Measurements from ENCODE around the gene RASA4. TPM values are rescaled to one million over a fixed set of nuclear protein-coding genes. Genes with fewer than 3 reads are reported as not detected.
"Not testable (repeated sequence)": the region's sequence is repeated elsewhere in the genome, so short reads cannot be mapped to it uniquely, and the experiment has no call there.

RASA4 gene
- total RNA-seq, 1 donor from 2014 or later = 6.1 TPM

GRCh38 chr7:102602317-102602716 is 14.2 kb downstream of the RASA4 start:
- H3K9me3 ChIP-seq (ENCODE audit: low read depth); H3K4me3 Mint-ChIP-seq; H3K27me3 ChIP-seq; DNase-seq (ENCODE audit: low spot score); H3F3A ChIP-seq (ENCODE audit: low read depth); H3K79me2 ChIP-seq (ENCODE audit: low read depth); H3K36me3 ChIP-seq; H3K27ac Mint-ChIP-seq; H3K36me3 Mint-ChIP-seq; H3K27ac ChIP-seq; H3K4me1 Mint-ChIP-seq; H3K4me2 ChIP-seq; H3K4me1 ChIP-seq; H3K4me3 ChIP-seq; H3K9ac ChIP-seq; H2AFZ ChIP-seq (replicated peaks); H4K20me1 ChIP-seq (ENCODE audit: low read depth); H3K27me3 Mint-ChIP-seq (ENCODE audit: insufficient read depth, low read depth); H3K9me3 Mint-ChIP-seq: not testable (repeated sequence)

DNA sequence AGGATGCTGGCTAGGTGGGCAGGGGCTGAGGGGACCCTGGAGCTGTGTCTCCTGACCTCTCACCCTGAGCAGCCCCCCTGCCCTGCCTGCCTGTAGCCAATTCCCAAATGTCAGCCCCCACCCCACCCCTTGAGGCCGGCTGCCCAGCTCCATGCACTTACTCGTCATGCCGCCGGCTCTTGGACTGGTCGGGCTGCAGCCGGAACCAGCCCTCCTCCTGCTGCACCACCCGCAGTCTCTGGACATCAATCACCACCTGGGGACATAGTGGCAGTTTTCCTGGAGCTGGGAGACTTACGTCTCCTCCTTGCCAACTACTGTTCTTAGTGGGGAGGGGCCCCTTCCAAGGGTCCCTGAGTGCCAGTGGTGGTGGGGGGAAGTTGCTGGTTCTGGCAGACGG is 16.9 kb downstream of the RASA4 start:
- not testable (repeated sequence) for H3K79me2 ChIP-seq (ENCODE audit: low read depth); H3K4me3 ChIP-seq; H3K4me2 ChIP-seq; H3K36me3 Mint-ChIP-seq; H3K27ac ChIP-seq; H3K9me3 ChIP-seq (ENCODE audit: low read depth); H3K4me1 ChIP-seq; H3K9me3 Mint-ChIP-seq; H3K27me3 Mint-ChIP-seq (ENCODE audit: insufficient read depth, low read depth); H3K27ac Mint-ChIP-seq; H3K4me3 Mint-ChIP-seq; H3K36me3 ChIP-seq; H3K27me3 ChIP-seq; H3K4me1 Mint-ChIP-seq; H2AFZ ChIP-seq (replicated peaks); H3K9ac ChIP-seq; H4K20me1 ChIP-seq (ENCODE audit: low read depth); DNase-seq (ENCODE audit: low spot score); H3F3A ChIP-seq (ENCODE audit: low read depth)

GRCh38 chr7:102596036-102596435 is 20.5 kb downstream of the RASA4 start:
- H3K4me1 ChIP-seq; H3K4me3 Mint-ChIP-seq; H3K27ac Mint-ChIP-seq; H3K27ac ChIP-seq; H3K4me1 Mint-ChIP-seq; H3K4me3 ChIP-seq; H3K36me3 Mint-ChIP-seq; H3K36me3 ChIP-seq; H3K4me2 ChIP-seq; H3K9ac ChIP-seq; H4K20me1 ChIP-seq (ENCODE audit: low read depth); H3F3A ChIP-seq (ENCODE audit: low read depth); H3K9me3 Mint-ChIP-seq; H3K79me2 ChIP-seq (ENCODE audit: low read depth); H3K9me3 ChIP-seq (ENCODE audit: low read depth); H2AFZ ChIP-seq (replicated peaks); H3K27me3 ChIP-seq; DNase-seq (ENCODE audit: low spot score); H3K27me3 Mint-ChIP-seq (ENCODE audit: insufficient read depth, low read depth): not testable (repeated sequence)

GRCh38 chr7:102593637-102594334 is 22.8 kb downstream of the RASA4 start:
- H3K79me2 ChIP-seq (ENCODE audit: low read depth); H3K4me3 ChIP-seq; H3K27me3 Mint-ChIP-seq (ENCODE audit: insufficient read depth, low read depth); H3K27me3 ChIP-seq; H3K36me3 Mint-ChIP-seq; H2AFZ ChIP-seq (replicated peaks); H3K4me2 ChIP-seq; H3K4me1 Mint-ChIP-seq; H3K36me3 ChIP-seq; H3K4me1 ChIP-seq; H3K4me3 Mint-ChIP-seq; H3K9me3 Mint-ChIP-seq; DNase-seq (ENCODE audit: low spot score); H3F3A ChIP-seq (ENCODE audit: low read depth); H3K9ac ChIP-seq; H3K27ac Mint-ChIP-seq; H3K9me3 ChIP-seq (ENCODE audit: low read depth); H3K27ac ChIP-seq; H4K20me1 ChIP-seq (ENCODE audit: low read depth): not testable (repeated sequence)

GRCh38 chr7:102592477-102593019 is 24.0 kb downstream of the RASA4 start:
- not testable (repeated sequence) for H3K79me2 ChIP-seq (ENCODE audit: low read depth); H3K4me3 ChIP-seq; H3K36me3 ChIP-seq; H4K20me1 ChIP-seq (ENCODE audit: low read depth); H3K4me2 ChIP-seq; H3K4me1 ChIP-seq; H3F3A ChIP-seq (ENCODE audit: low read depth); H2AFZ ChIP-seq (replicated peaks); H3K9me3 Mint-ChIP-seq; H3K27me3 Mint-ChIP-seq (ENCODE audit: insufficient read depth, low read depth); H3K4me1 Mint-ChIP-seq; H3K9ac ChIP-seq; H3K9me3 ChIP-seq (ENCODE audit: low read depth); H3K36me3 Mint-ChIP-seq; H3K27ac Mint-ChIP-seq; H3K27ac ChIP-seq; H3K4me3 Mint-ChIP-seq; DNase-seq (ENCODE audit: low spot score); H3K27me3 ChIP-seq

DNA sequence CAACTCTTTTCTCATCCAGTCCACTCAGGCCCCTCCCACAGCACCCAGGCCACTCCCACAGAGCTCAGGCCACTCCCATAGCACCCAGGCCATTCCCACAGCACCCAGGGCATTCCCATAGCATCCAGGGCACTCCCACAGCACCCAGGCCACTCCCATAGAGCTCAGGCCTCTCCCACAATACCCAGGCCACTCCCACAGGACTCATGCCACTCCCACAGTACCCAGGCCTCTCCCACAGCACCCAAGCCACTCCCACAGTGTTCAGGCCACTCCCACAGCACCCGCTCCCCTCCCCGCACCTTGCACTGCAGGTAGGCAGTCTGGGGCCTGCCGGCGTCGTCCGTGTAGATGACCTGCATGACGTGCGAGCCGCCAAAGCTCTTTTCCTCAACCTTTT is 26.7 kb downstream of the RASA4 start:
- H3K4me2 ChIP-seq; H4K20me1 ChIP-seq (ENCODE audit: low read depth); H2AFZ ChIP-seq (replicated peaks); H3K27me3 Mint-ChIP-seq (ENCODE audit: insufficient read depth, low read depth); H3K4me3 Mint-ChIP-seq; H3K9me3 Mint-ChIP-seq; H3K9me3 ChIP-seq (ENCODE audit: low read depth); H3K9ac ChIP-seq; DNase-seq (ENCODE audit: low spot score); H3K27ac ChIP-seq; H3K36me3 Mint-ChIP-seq; H3F3A ChIP-seq (ENCODE audit: low read depth); H3K27me3 ChIP-seq; H3K27ac Mint-ChIP-seq; H3K4me1 ChIP-seq; H3K4me1 Mint-ChIP-seq; H3K4me3 ChIP-seq; H3K36me3 ChIP-seq; H3K79me2 ChIP-seq (ENCODE audit: low read depth): not testable (repeated sequence)

GRCh38 chr7:102583495-102583894 is 33.1 kb downstream of the RASA4 start:
- DNase-seq (ENCODE audit: low spot score); H2AFZ ChIP-seq (replicated peaks); H3K27ac Mint-ChIP-seq; H3K36me3 ChIP-seq; H3K27ac ChIP-seq; H3K9ac ChIP-seq; H3K27me3 ChIP-seq; H3K4me2 ChIP-seq; H3K4me1 Mint-ChIP-seq; H3K9me3 ChIP-seq (ENCODE audit: low read depth); H3K27me3 Mint-ChIP-seq (ENCODE audit: insufficient read depth, low read depth); H3K79me2 ChIP-seq (ENCODE audit: low read depth); H4K20me1 ChIP-seq (ENCODE audit: low read depth); H3K4me1 ChIP-seq; H3K4me3 Mint-ChIP-seq; H3K4me3 ChIP-seq; H3K9me3 Mint-ChIP-seq; H3K36me3 Mint-ChIP-seq; H3F3A ChIP-seq (ENCODE audit: low read depth): not testable (repeated sequence)

- not testable (repeated sequence) for H3K9me3 ChIP-seq (ENCODE audit: low read depth); H3K36me3 Mint-ChIP-seq; DNase-seq (ENCODE audit: low spot score); H3K27ac Mint-ChIP-seq; H3K27me3 Mint-ChIP-seq (ENCODE audit: insufficient read depth, low read depth); H3K4me1 ChIP-seq; H3K27ac ChIP-seq; H2AFZ ChIP-seq (replicated peaks); H3K4me1 Mint-ChIP-seq; H3K9me3 Mint-ChIP-seq; H3K36me3 ChIP-seq; H3K4me3 Mint-ChIP-seq; H3K4me3 ChIP-seq; H3K4me2 ChIP-seq; H4K20me1 ChIP-seq (ENCODE audit: low read depth); H3F3A ChIP-seq (ENCODE audit: low read depth); H3K79me2 ChIP-seq (ENCODE audit: low read depth); H3K9ac ChIP-seq; H3K27me3 ChIP-seq
Observed at GRCh38 chr7:102581722-102582121, 34.8 kb downstream of the RASA4 start.

Measured in neural progenitor cell (in vitro differentiated cells).